Activated CD4-positive, alpha-beta T cell treated with anti-CD3 and anti-CD28 coated beads, Interleukin-2, amount 10 ng/mL, durations not matched to agents 7 days and 5 days (primary cell): ENCODE data around the gene SLCO3A1. TPM values are rescaled to one million over a fixed set of nuclear protein-coding genes. Genes with fewer than 3 reads are reported as not detected.
A peak's percentile ranks its signal among the peaks of the same experiment; 100 is the strongest.

Experiments
- CTCF ChIA-PET: fragments of 350-600 bp; sonication (Branson Sonifier 250); formaldehyde crosslinking; loops from one replicate; lab custom pipeline; 2021; ENCODE audit warnings: antibody characterized with exemption; lab: Charles Lee
- POLR2A ChIA-PET: fragments of 350-600 bp; sonication (Branson Sonifier 250); formaldehyde crosslinking; loops from one replicate; lab custom pipeline; 2021; ENCODE audit warnings: antibody characterized with exemption; lab: Charles Lee
- DNase-seq: peaks from one replicate; pipeline ENCODE4 v3.0.0-alpha.2; 2020
- H3K27ac Mint-ChIP-seq: one replicate; pipeline ENCODE4 v1.8.0; 2021; ENCODE audit warnings: mild to moderate bottlenecking, moderate library complexity, mixed read lengths
- H3K27me3 Mint-ChIP-seq: one replicate; pipeline ENCODE4 v1.8.0; 2021; ENCODE audit warnings: mixed read lengths
- H3K36me3 Mint-ChIP-seq: one replicate; pipeline ENCODE4 v1.8.0; 2021; ENCODE audit warnings: low read depth, mixed read lengths
- H3K4me1 Mint-ChIP-seq: one replicate; pipeline ENCODE4 v1.8.0; 2021; ENCODE audit warnings: mixed read lengths
- H3K4me3 Mint-ChIP-seq: one replicate; pipeline ENCODE4 v1.8.0; 2021; ENCODE audit warnings: mild to moderate bottlenecking, moderate library complexity, mixed read lengths
- H3K9me3 Mint-ChIP-seq: one replicate; pipeline ENCODE4 v1.8.0; 2021; ENCODE audit warnings: mixed read lengths
- total RNA-seq, 2 experiments: library from RNA; stranded (reverse); gene quantifications; one replicate each; pipeline ENCODE4 v1.2.3, GENCODE V29; 2021

Gene SLCO3A1
- total RNA-seq, 2 experiments from 2014 or later = 41.8 to 46.8 TPM

DNA sequence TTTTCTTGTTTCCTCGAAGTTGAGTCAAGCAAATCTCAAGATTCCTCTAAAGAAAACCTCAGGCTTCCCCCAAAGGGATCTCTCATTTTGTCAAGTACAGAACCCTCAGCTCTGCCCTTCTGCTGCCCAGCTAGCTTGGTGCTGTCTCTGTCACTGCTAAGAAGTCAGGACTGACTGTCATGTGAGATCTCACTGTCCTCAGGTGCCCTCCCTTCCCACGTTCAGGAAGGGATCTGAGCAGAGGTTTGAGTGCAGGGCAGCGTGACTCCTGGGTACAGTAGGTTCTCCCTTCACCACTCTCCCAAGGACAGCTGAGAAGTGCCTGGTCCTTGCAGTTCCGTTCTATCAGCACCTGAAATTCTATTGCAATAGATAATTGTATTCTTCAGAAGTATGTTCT is 229.7 kb downstream of the SLCO3A1 start:
- H3K4me1 Mint-ChIP-seq = no peaks in the 10 kb centered on the region
- no peaks in the 10 kb centered on the region for H3K36me3 Mint-ChIP-seq
- ChIA-PET POLR2A (interaction anchor here (0.6 kb wide), 1 partner anchor 247 kb away, joined by 5 read pairs; no protein-coding TSS in a partner anchor), CTCF (interaction anchor here (0.9 to 1.1 kb wide), 2 partner anchors 22 to 230 kb away, joined by 3 read pairs; no protein-coding TSS in a partner anchor)
- H3K27me3 Mint-ChIP-seq = no peaks in the 10 kb centered on the region
- no peak overlapping the region for H3K27ac Mint-ChIP-seq
- H3K9me3 Mint-ChIP-seq = no peaks in the 10 kb centered on the region
- no peak overlapping the region for H3K4me3 Mint-ChIP-seq
- DNase-seq = no peak

DNA sequence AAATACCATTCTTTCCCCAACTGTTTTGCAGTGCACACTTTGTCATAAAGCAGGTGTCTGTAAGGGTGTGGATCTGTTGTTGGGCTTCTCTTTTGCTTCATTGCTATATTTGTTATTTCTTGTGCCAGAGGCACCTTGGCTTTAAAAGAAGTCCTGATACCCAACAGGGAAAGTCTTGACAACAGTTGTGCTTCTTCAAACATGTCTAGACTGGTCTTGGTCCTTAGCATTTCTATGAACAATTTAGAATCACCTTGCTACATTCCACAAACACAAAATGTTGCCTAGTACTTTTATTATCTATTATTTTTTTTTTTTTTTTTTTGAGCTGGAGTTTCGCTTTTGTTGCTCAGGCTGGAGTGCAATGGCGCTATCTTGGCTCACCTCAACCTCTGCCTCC is 233.7 kb downstream of the SLCO3A1 start:
- no peak overlapping the region for H3K27ac Mint-ChIP-seq
- POLR2A ChIA-PET = interaction anchor here (0.6 kb wide), 1 partner anchor 278 kb away, joined by 3 read pairs; no protein-coding TSS in a partner anchor
- H3K36me3 Mint-ChIP-seq = no peaks in the 10 kb centered on the region
- CTCF ChIA-PET = no interaction called here
- DNase-seq = no peak
- no peaks in the 10 kb centered on the region for H3K27me3 Mint-ChIP-seq
- no peak overlapping the region for H3K4me3 Mint-ChIP-seq
- no peaks in the 10 kb centered on the region for H3K4me1 Mint-ChIP-seq
- H3K9me3 Mint-ChIP-seq = no peaks in the 10 kb centered on the region

DNA sequence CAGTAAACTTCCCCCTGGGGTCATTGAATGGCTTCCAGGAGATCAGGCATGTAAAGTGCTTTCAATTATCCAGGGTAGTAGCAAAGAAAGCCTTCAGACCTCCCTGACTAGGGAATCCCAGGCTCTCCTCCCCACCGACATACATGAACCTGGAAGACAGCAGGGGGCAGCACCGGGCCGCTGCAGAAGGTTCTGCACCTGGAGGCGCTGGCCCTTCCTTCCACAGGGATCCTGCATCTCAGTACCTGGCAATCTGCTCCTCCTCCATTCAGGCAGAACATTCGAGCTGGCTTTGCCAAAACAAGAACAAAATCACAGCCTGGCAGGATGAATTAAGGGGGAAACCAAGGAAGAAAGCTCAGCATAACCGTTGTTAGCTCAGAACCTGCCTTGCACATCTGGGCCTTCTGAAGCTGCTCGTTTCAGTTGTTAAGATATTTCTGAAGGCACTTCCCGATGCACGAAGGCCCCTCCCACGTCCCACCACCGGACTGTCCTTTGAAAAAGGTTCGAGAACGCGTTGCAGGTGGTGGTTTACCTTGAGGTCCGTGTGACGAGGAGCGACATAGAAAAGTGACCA is 237.7 kb downstream of the SLCO3A1 start:
- no peak for DNase-seq
- H3K4me1 Mint-ChIP-seq = peaks cover 16% of the 10 kb centered on the region
- no peaks in the 10 kb centered on the region for H3K27me3 Mint-ChIP-seq
- H3K27ac Mint-ChIP-seq = no peak overlapping the region
- ChIA-PET CTCF (interaction anchor here (1.7 to 2.0 kb wide), 2 partner anchors 14 to 28 kb away, joined by 4 to 5 read pairs; no protein-coding TSS in a partner anchor), POLR2A (no interaction called here)
- H3K9me3 Mint-ChIP-seq = peaks cover 5% of the 10 kb centered on the region
- H3K36me3 Mint-ChIP-seq = peaks cover 11% of the 10 kb centered on the region
- H3K4me3 Mint-ChIP-seq = no peak overlapping the region

DNA sequence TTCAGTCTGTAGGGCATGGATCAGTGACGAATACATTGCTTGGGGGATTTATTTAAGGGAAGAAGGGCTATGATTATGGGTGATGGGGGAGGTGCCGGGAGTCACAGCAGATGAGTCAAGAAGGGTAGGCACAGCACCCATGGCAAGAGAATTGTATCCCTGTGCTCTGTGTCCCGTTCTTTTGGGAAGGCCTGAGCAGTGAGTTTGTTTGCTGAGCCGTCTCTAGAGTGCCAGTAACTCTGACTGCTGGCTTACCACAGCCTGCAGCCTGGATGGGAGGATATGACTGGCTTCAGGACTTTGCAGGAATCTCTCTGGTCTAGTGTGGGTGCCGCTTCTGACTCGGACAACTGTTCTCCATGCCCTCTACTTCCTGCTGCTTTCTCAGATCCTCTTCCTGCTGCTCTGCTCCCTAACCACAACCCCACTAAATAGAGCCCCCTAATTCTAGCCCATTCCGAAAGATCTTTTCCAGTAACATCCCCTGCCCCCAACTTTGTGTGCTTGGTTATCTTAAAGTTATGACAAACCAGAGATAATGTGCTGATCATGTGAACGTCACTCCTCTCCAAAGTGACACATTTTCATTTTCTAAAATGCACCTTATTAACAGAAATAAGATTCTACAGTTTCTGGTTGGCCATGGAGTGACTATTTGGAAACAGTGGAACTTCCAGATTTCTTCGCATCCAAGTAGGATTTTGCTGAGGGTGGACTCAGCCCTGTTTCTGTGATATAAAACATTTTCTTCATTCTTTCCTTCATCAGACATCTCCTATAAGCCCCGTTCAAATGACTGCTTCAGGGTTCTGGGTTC is 239.0 kb downstream of the SLCO3A1 start:
- H3K4me1 Mint-ChIP-seq = peaks cover 27% of the 10 kb centered on the region
- no peaks in the 10 kb centered on the region for H3K27me3 Mint-ChIP-seq
- no peak overlapping the region for H3K4me3 Mint-ChIP-seq
- ChIA-PET CTCF (no interaction called here), POLR2A (no interaction called here)
- peaks cover 5% of the 10 kb centered on the region for H3K9me3 Mint-ChIP-seq
- no peak for DNase-seq
- peaks cover 21% of the 10 kb centered on the region for H3K36me3 Mint-ChIP-seq
- no peak overlapping the region for H3K27ac Mint-ChIP-seq

- Mint-ChIP-seq H3K27ac (peak overlapping the region; percentile 72), H3K36me3 (peaks cover 34% of the 10 kb centered on the region), H3K9me3 (peaks cover 5% of the 10 kb centered on the region), H3K4me1 (peaks cover 43% of the 10 kb centered on the region), H3K27me3 (no peaks in the 10 kb centered on the region), H3K4me3 (peak overlapping the region; percentile 41)
- ChIA-PET CTCF (interaction anchor here (1.4 to 2.0 kb wide), 2 partner anchors 10 to 390 kb away, joined by 4 to 6 read pairs; no protein-coding TSS in a partner anchor), POLR2A (interaction anchor here (0.6 kb wide), 1 partner anchor 736 kb away, joined by 3 read pairs; no protein-coding TSS in a partner anchor)
- DNase-seq = peak; percentile 26
Observed at GRCh38 chr15:92095693-92096092, 242.2 kb downstream of the SLCO3A1 start.

DNA sequence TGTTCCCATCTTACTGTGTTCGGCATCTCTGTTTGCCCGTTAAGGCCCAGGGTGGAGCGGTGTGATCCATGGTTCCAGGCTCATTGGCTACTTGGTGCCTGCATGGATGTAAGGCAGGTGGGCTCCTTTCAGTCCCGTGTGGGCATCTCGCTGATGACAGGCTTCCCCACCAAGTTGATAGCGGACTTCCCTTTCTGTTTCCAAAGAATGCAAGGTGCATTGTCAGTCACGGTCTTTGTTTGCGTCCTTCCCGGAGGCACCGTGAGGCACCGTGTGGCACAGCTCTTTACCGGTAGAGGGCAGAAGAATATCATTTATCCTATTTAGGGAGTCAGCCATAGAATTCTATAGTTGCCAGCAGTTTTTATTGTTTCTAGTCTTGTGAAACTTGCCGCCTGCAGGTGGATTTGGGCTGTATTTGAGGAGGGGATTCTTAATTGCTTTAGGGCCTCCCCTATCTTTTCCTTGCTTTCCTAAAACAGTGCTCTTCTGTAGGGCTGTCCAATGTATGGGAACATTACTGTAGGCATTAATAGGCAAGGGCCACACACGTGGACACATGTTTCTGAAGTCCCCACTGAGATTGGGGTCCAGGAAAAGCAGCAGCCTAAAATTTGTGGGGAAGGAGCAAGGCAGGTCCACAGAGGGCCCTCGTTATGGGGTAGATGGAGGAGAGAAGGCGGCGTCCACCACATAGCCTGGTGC is 244.1 kb downstream of the SLCO3A1 start:
- ChIA-PET CTCF (interaction anchor here (0.7 to 2.0 kb wide), 4 partner anchors 132 to 392 kb away, joined by 3 to 6 read pairs (median 3); no protein-coding TSS in a partner anchor), POLR2A (interaction anchor here (0.6 kb wide), 1 partner anchor 795 kb away, joined by 3 read pairs; no protein-coding TSS in a partner anchor)
- peak overlapping the region; percentile 34 for H3K27ac Mint-ChIP-seq
- no peaks in the 10 kb centered on the region for H3K27me3 Mint-ChIP-seq
- no peak overlapping the region for H3K4me3 Mint-ChIP-seq
- peak; percentile 52 for DNase-seq
- H3K36me3 Mint-ChIP-seq = peaks cover 43% of the 10 kb centered on the region
- H3K4me1 Mint-ChIP-seq = peaks cover 58% of the 10 kb centered on the region
- H3K9me3 Mint-ChIP-seq = peaks cover 5% of the 10 kb centered on the region

GRCh38 chr15:92098869-92099268 is 245.4 kb downstream of the SLCO3A1 start:
- Mint-ChIP-seq H3K27me3 (no peaks in the 10 kb centered on the region), H3K36me3 (peaks cover 43% of the 10 kb centered on the region), H3K9me3 (peaks cover 5% of the 10 kb centered on the region), H3K4me3 (no peak overlapping the region), H3K4me1 (peaks cover 58% of the 10 kb centered on the region), H3K27ac (no peak overlapping the region)
- CTCF ChIA-PET = no interaction called here
- no peak for DNase-seq
- POLR2A ChIA-PET = no interaction called here

- peaks cover 51% of the 10 kb centered on the region for H3K4me1 Mint-ChIP-seq
- peaks cover 5% of the 10 kb centered on the region for H3K9me3 Mint-ChIP-seq
- no peak overlapping the region for H3K27ac Mint-ChIP-seq
- H3K27me3 Mint-ChIP-seq = no peaks in the 10 kb centered on the region
- ChIA-PET POLR2A (no interaction called here), CTCF (interaction anchor here (1.2 kb wide), 1 partner anchor 35 kb away, joined by 3 read pairs; no protein-coding TSS in a partner anchor)
- no peak for DNase-seq
- peaks cover 41% of the 10 kb centered on the region for H3K36me3 Mint-ChIP-seq
- no peak overlapping the region for H3K4me3 Mint-ChIP-seq
Observed at GRCh38 chr15:92100301-92100700, 246.8 kb downstream of the SLCO3A1 start.

- Mint-ChIP-seq H3K4me1 (peaks cover 47% of the 10 kb centered on the region), H3K27ac (peak overlapping the region; percentile 16), H3K27me3 (no peaks in the 10 kb centered on the region), H3K36me3 (peaks cover 36% of the 10 kb centered on the region), H3K4me3 (no peak overlapping the region), H3K9me3 (peaks cover 5% of the 10 kb centered on the region)
- ChIA-PET CTCF (interaction anchor here (1.2 kb wide), 1 partner anchor 36 kb away, joined by 3 read pairs; no protein-coding TSS in a partner anchor), POLR2A (no interaction called here)
- no peak for DNase-seq
Observed at GRCh38 chr15:92100751-92101150, 247.2 kb downstream of the SLCO3A1 start.

- peaks cover 25% of the 10 kb centered on the region for H3K36me3 Mint-ChIP-seq
- peak; percentile 11 for DNase-seq
- peak overlapping the region; percentile 69 for H3K27ac Mint-ChIP-seq
- peaks cover 36% of the 10 kb centered on the region for H3K4me1 Mint-ChIP-seq
- ChIA-PET CTCF (no interaction called here), POLR2A (no interaction called here)
- no peak overlapping the region for H3K4me3 Mint-ChIP-seq
- no peaks in the 10 kb centered on the region for H3K27me3 Mint-ChIP-seq
- no peaks in the 10 kb centered on the region for H3K9me3 Mint-ChIP-seq
Observed at GRCh38 chr15:92101708-92102394, 248.3 kb downstream of the SLCO3A1 start.

- peaks cover 22% of the 10 kb centered on the region for H3K36me3 Mint-ChIP-seq
- H3K4me3 Mint-ChIP-seq = no peak overlapping the region
- H3K27ac Mint-ChIP-seq = no peak overlapping the region
- peaks cover 32% of the 10 kb centered on the region for H3K4me1 Mint-ChIP-seq
- DNase-seq = no peak
- POLR2A ChIA-PET = no interaction called here
- no peaks in the 10 kb centered on the region for H3K9me3 Mint-ChIP-seq
- H3K27me3 Mint-ChIP-seq = no peaks in the 10 kb centered on the region
- CTCF ChIA-PET = no interaction called here
Observed at GRCh38 chr15:92102395-92102755, 248.9 kb downstream of the SLCO3A1 start.

GRCh38 chr15:92104072-92104471 is 250.6 kb downstream of the SLCO3A1 start:
- peaks cover 20% of the 10 kb centered on the region for H3K36me3 Mint-ChIP-seq
- H3K27me3 Mint-ChIP-seq = no peaks in the 10 kb centered on the region
- peaks cover 31% of the 10 kb centered on the region for H3K4me1 Mint-ChIP-seq
- no peak for DNase-seq
- POLR2A ChIA-PET = no interaction called here
- H3K4me3 Mint-ChIP-seq = no peak overlapping the region
- no peaks in the 10 kb centered on the region for H3K9me3 Mint-ChIP-seq
- no peak overlapping the region for H3K27ac Mint-ChIP-seq
- CTCF ChIA-PET = no interaction called here
